Hepatocyte (in vitro differentiated cells): Measurements from ENCODE around the gene EQTN. TPM values are rescaled to one million over a fixed set of nuclear protein-coding genes. Genes with fewer than 3 reads are reported as not detected.

Source experiments
- DNase-seq: peaks from one replicate; pipeline ENCODE4 v3.0.0-alpha.2; 2016; ENCODE audit warnings: low spot score
- H2AFZ ChIP-seq: fragments of 200-600 bp; sonication (generic); 2 replicates; pipeline ENCODE4 v1.6.0; 2016; ENCODE audit warnings: antibody characterized with exemption, mild to moderate bottlenecking
- H3K27ac ChIP-seq: fragments of 200-600 bp; sonication (generic); 2 replicates; pipeline ENCODE4 v1.5.1; 2016; ENCODE audit warnings: mild to moderate bottlenecking
- H3K27me3 ChIP-seq: fragments of 200-600 bp; sonication (generic); 2 replicates; pipeline ENCODE4 v1.6.1; 2016
- H3K36me3 ChIP-seq: fragments of 200-600 bp; sonication (generic); replicated peaks from 2 replicates; pipeline ENCODE4 v1.5.1; 2016; ENCODE audit warnings: low read depth; ENCODE audit not compliant: insufficient read depth
- H3K4me1 ChIP-seq: fragments of 200-600 bp; sonication (generic); 2 replicates; pipeline ENCODE4 v1.5.1; 2016; ENCODE audit warnings: mild to moderate bottlenecking, moderate library complexity; ENCODE audit not compliant: insufficient read depth
- H3K4me2 ChIP-seq: fragments of 200-600 bp; sonication (generic); 2 replicates; pipeline ENCODE4 v1.6.0; 2016
- H3K4me3 ChIP-seq: fragments of 200-600 bp; sonication (generic); 2 replicates; pipeline ENCODE4 v1.5.1; 2016; ENCODE audit warnings: mild to moderate bottlenecking
- H3K79me2 ChIP-seq: fragments of 200-600 bp; sonication (generic); 2 replicates; pipeline ENCODE4 v1.6.0; 2017; ENCODE audit warnings: mild to moderate bottlenecking
- H3K9me2 ChIP-seq: fragments of 200-600 bp; sonication (generic); replicated peaks from 2 replicates; pipeline ENCODE4 v1.6.0; 2017; ENCODE audit warnings: mild to moderate bottlenecking; ENCODE audit not compliant: insufficient read depth
- H3K9me3 ChIP-seq: fragments of 200-600 bp; sonication (generic); 2 replicates; pipeline ENCODE4 v1.5.1; 2016; ENCODE audit warnings: low read depth, mild to moderate bottlenecking
- H4K20me1 ChIP-seq: fragments of 200-600 bp; sonication (generic); 2 replicates; pipeline ENCODE4 v1.6.0; 2016; ENCODE audit warnings: mild to moderate bottlenecking; ENCODE audit not compliant: insufficient read depth, poor library complexity, severe bottlenecking
- EZH2 ChIP-seq: fragments of 200-600 bp; sonication (generic); IDR thresholded peaks from 2 replicates; pipeline ENCODE4 v1.6.1; 2016; ENCODE audit warnings: antibody characterized with exemption, mild to moderate bottlenecking, borderline replicate concordance
- EZH2phosphoT487 ChIP-seq: fragments of 200-600 bp; sonication (generic); IDR thresholded peaks from one replicate; pipeline ENCODE4 v1.6.1; 2018; ENCODE audit warnings: antibody characterized with exemption, mild to moderate bottlenecking, low read depth, moderate library complexity; ENCODE audit not compliant: unreplicated experiment, severe bottlenecking
- WGBS: methylation state at CpG from one replicate; pipeline ENCODE4 v1.1.6; 2016; ENCODE audit warnings: low lambda C conversion rate; ENCODE audit errors: missing lambda C conversion rate; 5-methylcytosine and 5-hydroxymethylcytosine counted together
- polyA plus RNA-seq: library from polyadenylated mRNA; unstranded; fragments of >200 nt; fragmentation: Nextera tagmentation; extraction: Ambion mirVana; gene quantifications from 2 replicates; pipeline ENCODE4 v1.2.1, GENCODE V29; 2016
- total RNA-seq: library from RNA; depleted of rRNA; stranded (reverse); fragments of >200 nt; gene quantifications from 2 replicates; pipeline ENCODE4 v1.2.3, GENCODE V29; 2014
- TF ChIP-seq, protein P1 (sequence below): fragments of 200-600 bp; sonication (generic); IDR thresholded peaks from 2 replicates; pipeline ENCODE4 v1.5.1; 2016; ENCODE audit warnings: antibody characterized with exemption, mild to moderate bottlenecking; ENCODE audit not compliant: poor library complexity

The EQTN gene
- total and polyA plus RNA-seq, 2 experiments from 2014 or later = 1.1 TPM; not detected in 1

GRCh38 chr9:27278374-27278773 lies 18.6 kb downstream of the EQTN start:
- no peaks in the 10 kb centered on the region for H4K20me1 ChIP-seq
- H3K4me1 ChIP-seq = no peaks in the 10 kb centered on the region
- WGBS = 89% methylated on average over 1 of the region's 1 CpG
- H2AFZ ChIP-seq = no peak overlapping the region
- no peaks in the 10 kb centered on the region for H3K79me2 ChIP-seq
- no peaks in the 10 kb centered on the region for H3K9me2 ChIP-seq
- no peaks in the 10 kb centered on the region for H3K9me3 ChIP-seq
- TF ChIP-seq EZH2phosphoT487 (no peak), EZH2 (no peak)
- DNase-seq = no peak
- no peak overlapping the region for H3K27ac ChIP-seq
- H3K27me3 ChIP-seq = no peaks in the 10 kb centered on the region
- H3K4me3 ChIP-seq = no peak overlapping the region
- H3K4me2 ChIP-seq = no peak overlapping the region
- no peaks in the 10 kb centered on the region for H3K36me3 ChIP-seq

DNA sequence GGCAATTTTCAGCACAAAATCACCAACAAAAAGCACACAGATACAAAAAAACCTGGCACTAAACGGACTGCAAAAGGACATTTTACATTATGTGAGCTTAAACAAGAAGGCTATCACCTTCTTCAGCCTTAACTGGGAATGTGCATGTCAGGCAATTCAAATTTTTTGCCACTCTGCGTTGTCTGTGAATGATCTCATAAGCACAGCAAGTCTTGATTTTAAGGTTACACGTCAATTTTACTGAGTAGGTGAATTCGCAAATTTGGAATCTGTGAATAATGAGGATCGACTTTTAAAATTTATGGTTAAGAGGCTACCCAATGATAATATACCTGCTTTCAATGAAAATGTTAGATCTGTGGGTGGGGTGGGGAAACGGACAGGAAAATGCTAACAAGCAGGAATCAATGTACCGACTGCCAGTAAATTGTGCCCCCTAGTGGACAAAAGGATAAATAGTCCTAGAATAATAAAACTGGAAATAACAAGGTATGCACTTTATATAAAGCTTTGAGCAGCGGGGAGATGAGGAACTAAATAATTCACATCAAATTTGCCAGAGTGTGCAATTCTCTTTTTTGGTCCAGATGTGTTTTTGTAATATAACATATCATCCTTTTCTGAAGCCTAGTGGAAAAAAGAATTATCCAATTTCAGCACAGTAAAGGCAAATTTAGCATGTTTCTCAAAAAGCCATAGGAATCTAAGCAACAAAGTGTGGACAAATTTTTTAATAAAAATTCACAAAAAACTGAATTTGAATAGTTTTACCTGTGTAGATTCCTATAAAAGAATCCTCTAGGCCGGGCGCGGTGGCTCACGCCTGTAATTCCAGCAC lies 20.5 kb downstream of the EQTN start:
- Histone ChIP-seq H3K9me3 (no peaks in the 10 kb centered on the region), H3K4me3 (no peak overlapping the region), H2AFZ (peak overlapping the region; percentile 9), H4K20me1 (no peaks in the 10 kb centered on the region), H3K4me2 (peak overlapping the region; percentile 65), H3K4me1 (no peaks in the 10 kb centered on the region), H3K9me2 (no peaks in the 10 kb centered on the region), H3K79me2 (no peaks in the 10 kb centered on the region), H3K27me3 (no peaks in the 10 kb centered on the region), H3K27ac (no peak overlapping the region), H3K36me3 (no peaks in the 10 kb centered on the region)
- no peak for TF ChIP-seq EZH2
- TF ChIP-seq, protein P1, sequence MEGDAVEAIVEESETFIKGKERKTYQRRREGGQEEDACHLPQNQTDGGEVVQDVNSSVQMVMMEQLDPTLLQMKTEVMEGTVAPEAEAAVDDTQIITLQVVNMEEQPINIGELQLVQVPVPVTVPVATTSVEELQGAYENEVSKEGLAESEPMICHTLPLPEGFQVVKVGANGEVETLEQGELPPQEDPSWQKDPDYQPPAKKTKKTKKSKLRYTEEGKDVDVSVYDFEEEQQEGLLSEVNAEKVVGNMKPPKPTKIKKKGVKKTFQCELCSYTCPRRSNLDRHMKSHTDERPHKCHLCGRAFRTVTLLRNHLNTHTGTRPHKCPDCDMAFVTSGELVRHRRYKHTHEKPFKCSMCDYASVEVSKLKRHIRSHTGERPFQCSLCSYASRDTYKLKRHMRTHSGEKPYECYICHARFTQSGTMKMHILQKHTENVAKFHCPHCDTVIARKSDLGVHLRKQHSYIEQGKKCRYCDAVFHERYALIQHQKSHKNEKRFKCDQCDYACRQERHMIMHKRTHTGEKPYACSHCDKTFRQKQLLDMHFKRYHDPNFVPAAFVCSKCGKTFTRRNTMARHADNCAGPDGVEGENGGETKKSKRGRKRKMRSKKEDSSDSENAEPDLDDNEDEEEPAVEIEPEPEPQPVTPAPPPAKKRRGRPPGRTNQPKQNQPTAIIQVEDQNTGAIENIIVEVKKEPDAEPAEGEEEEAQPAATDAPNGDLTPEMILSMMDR = peak; percentile 85
- no peak for TF ChIP-seq EZH2phosphoT487
- WGBS = 46% methylated on average over 12 of the region's 12 CpGs
- peak; percentile 78 for DNase-seq

DNA sequence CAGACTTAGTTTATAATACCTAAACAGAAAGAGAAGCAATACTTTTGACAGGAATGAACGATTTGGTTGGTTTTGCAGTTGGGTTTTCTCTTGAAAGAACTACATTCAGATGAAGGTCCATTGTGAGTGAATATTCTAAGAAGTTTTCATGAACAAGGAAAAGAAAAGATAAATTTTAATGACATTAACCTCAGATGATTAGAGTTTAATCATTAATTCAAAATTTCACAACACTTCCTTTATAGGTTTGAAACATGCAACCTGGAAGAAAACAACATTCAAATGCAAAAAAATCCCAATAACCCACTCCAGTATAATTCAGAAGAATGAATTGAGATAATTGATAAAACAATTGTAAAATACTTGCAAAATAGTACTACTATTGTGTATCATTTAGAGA lies 23.8 kb downstream of the EQTN start:
- no peaks in the 10 kb centered on the region for H3K4me1 ChIP-seq
- TF ChIP-seq, protein P1 = no peak
- TF ChIP-seq EZH2phosphoT487 = no peak
- H3K79me2 ChIP-seq = no peaks in the 10 kb centered on the region
- no peaks in the 10 kb centered on the region for H4K20me1 ChIP-seq
- WGBS = 79% methylated on average over 1 of the region's 1 CpG
- no peaks in the 10 kb centered on the region for H3K36me3 ChIP-seq
- no peaks in the 10 kb centered on the region for H3K9me3 ChIP-seq
- H3K4me3 ChIP-seq = no peak overlapping the region
- H2AFZ ChIP-seq = no peak overlapping the region
- DNase-seq = no peak
- H3K27ac ChIP-seq = no peak overlapping the region
- H3K4me2 ChIP-seq = no peak overlapping the region
- H3K9me2 ChIP-seq = no peaks in the 10 kb centered on the region
- no peaks in the 10 kb centered on the region for H3K27me3 ChIP-seq

GRCh38 chr9:27272103-27272502 lies 24.8 kb downstream of the EQTN start:
- DNase-seq = no peak
- Histone ChIP-seq H3K4me2 (no peak overlapping the region), H3K79me2 (no peaks in the 10 kb centered on the region), H3K4me1 (no peaks in the 10 kb centered on the region), H3K9me3 (no peaks in the 10 kb centered on the region), H3K36me3 (no peaks in the 10 kb centered on the region), H2AFZ (no peak overlapping the region), H3K27ac (no peak overlapping the region), H4K20me1 (no peaks in the 10 kb centered on the region), H3K9me2 (no peaks in the 10 kb centered on the region), H3K4me3 (no peak overlapping the region), H3K27me3 (no peaks in the 10 kb centered on the region)
- TF ChIP-seq, protein P1 = no peak
- TF ChIP-seq EZH2 (no peak), EZH2phosphoT487 (no peak)
- WGBS = 93% methylated on average over 2 of the region's 2 CpGs
